HEK293 (cell line): ENCODE data around the gene BEX4.

Experiments used
- CTCF ChIA-PET: fragments of 350-600 bp; formaldehyde crosslinking; extraction: SDS; loops from one replicate; lab custom pipeline; 2021; ENCODE audit warnings: antibody characterized with exemption; lab: Yijun Ruan, JAX
- POLR2A ChIA-PET: fragments of 300-600 bp; formaldehyde crosslinking; extraction: SDS; loops from one replicate; lab custom pipeline; 2020; ENCODE audit warnings: antibody characterized with exemption, inconsistent platforms; lab: Yijun Ruan, JAX
- H3K27ac ChIP-seq: fragments of 200-500 bp; sonication (Bioruptor generic); 2 replicates; pipeline ENCODE4 v1.5.1; 2014; ENCODE audit warnings: low read depth, low read length, control low read depth, inconsistent platforms; ENCODE audit errors: extremely low read depth
- H3K36me3 ChIP-seq, 2 experiments: fragments of 200-500 bp in 1 of 2; sonication (Bioruptor generic) in 1 of 2; 1 replicate in 1 of 2; 2 replicates in 1 of 2; pipeline ENCODE4 v1.5.1; 2014 to 2017; ENCODE audit warnings: inconsistent platforms in 2 of 2, low read length in 2 of 2; ENCODE audit not compliant: control insufficient read depth in 2 of 2, insufficient read depth in 1 of 2
- H3K4me1 ChIP-seq: fragments of 200-500 bp; sonication (Bioruptor generic); 2 replicates; pipeline ENCODE4 v1.5.1; 2014; ENCODE audit warnings: mild to moderate bottlenecking, low read length, inconsistent platforms; ENCODE audit not compliant: control insufficient read depth, insufficient read depth
- H3K4me3 ChIP-seq: 2 replicates; pipeline ENCODE4 v1.5.1; 2011; ENCODE audit warnings: low read depth, mild to moderate bottlenecking, control low read depth, low read length, moderate library complexity
- H3K9me3 ChIP-seq: fragments of 200-500 bp; sonication (Bioruptor generic); 2 replicates; pipeline ENCODE4 v1.5.1; 2014; ENCODE audit warnings: low read depth, low read length, inconsistent platforms; ENCODE audit not compliant: control insufficient read depth, insufficient read depth
- KLF1 ChIP-seq: fragments of 450-650 bp; formaldehyde crosslinking; IDR thresholded peaks from 2 replicates; pipeline ENCODE4 v1.5.1; 2016; ENCODE audit warnings: missing biosample characterization, missing genetic modification characterization
- ZBTB7A ChIP-seq: fragments of 450-650 bp; formaldehyde crosslinking; IDR thresholded peaks from 2 replicates; pipeline ENCODE4 v1.5.1; 2016; ENCODE audit warnings: low read depth, missing biosample characterization, missing genetic modification characterization
- ZNF155 ChIP-seq: fragments of 450-650 bp; formaldehyde crosslinking; IDR thresholded peaks from 2 replicates; pipeline ENCODE4 v1.5.1; 2016; ENCODE audit warnings: missing biosample characterization, missing genetic modification characterization
- ZNF248 ChIP-seq: fragments of 450-650 bp; formaldehyde crosslinking; IDR thresholded peaks from 2 replicates; pipeline ENCODE4 v1.5.1; 2017; ENCODE audit warnings: missing biosample characterization, missing genetic modification characterization
- ZNF292 ChIP-seq: fragments of 450-650 bp; formaldehyde crosslinking; IDR thresholded peaks from 2 replicates; pipeline ENCODE4 v1.5.1; 2016; ENCODE audit warnings: low read depth, missing biosample characterization, missing genetic modification characterization, borderline replicate concordance
- ZNF302 ChIP-seq: fragments of 450-650 bp; formaldehyde crosslinking; IDR thresholded peaks from 2 replicates; pipeline ENCODE4 v1.5.1; 2016; ENCODE audit warnings: missing biosample characterization, missing genetic modification characterization, low read depth
- ZNF354C ChIP-seq: fragments of 450-650 bp; formaldehyde crosslinking; IDR thresholded peaks from 2 replicates; pipeline ENCODE4 v1.5.1; 2016; ENCODE audit warnings: missing biosample characterization, missing genetic modification characterization, low read depth, borderline replicate concordance
- ZNF624 ChIP-seq: fragments of 450-650 bp; formaldehyde crosslinking; IDR thresholded peaks from 2 replicates; pipeline ENCODE4 v1.5.1; 2017; ENCODE audit warnings: missing biosample characterization, missing genetic modification characterization
- ZNF626 ChIP-seq: fragments of 450-650 bp; sonication (Bioruptor Pico); formaldehyde crosslinking; IDR thresholded peaks from 2 replicates; pipeline ENCODE4 v1.5.1; 2018; ENCODE audit warnings: missing biosample characterization, missing genetic modification characterization, inconsistent platforms
- ZNF654 ChIP-seq: fragments of 450-650 bp; formaldehyde crosslinking; IDR thresholded peaks from 2 replicates; pipeline ENCODE4 v1.5.1; 2016; ENCODE audit warnings: low read depth, missing biosample characterization, missing genetic modification characterization
- ZNF660 ChIP-seq: fragments of 450-650 bp; IDR thresholded peaks from 2 replicates; pipeline ENCODE4 v1.5.1; 2018; ENCODE audit warnings: missing biosample characterization, mild to moderate bottlenecking, missing genetic modification characterization
- ZNF747 ChIP-seq: fragments of 450-650 bp; formaldehyde crosslinking; IDR thresholded peaks from 2 replicates; pipeline ENCODE4 v1.5.1; 2016; ENCODE audit warnings: missing biosample characterization, missing genetic modification characterization
- ZNF843 ChIP-seq: fragments of 450-650 bp; formaldehyde crosslinking; IDR thresholded peaks from 2 replicates; pipeline ENCODE4 v1.5.1; 2016; ENCODE audit warnings: missing biosample characterization, missing genetic modification characterization
- TF ChIP-seq, protein P1 (sequence below): fragments of 450-650 bp; formaldehyde crosslinking; IDR thresholded peaks from 2 replicates; pipeline ENCODE4 v1.5.1; 2016; ENCODE audit warnings: missing biosample characterization, missing genetic modification characterization
- TF ChIP-seq, protein P2 (sequence below): fragments of 450-650 bp; formaldehyde crosslinking; conservative IDR thresholded peaks from 2 replicates; pipeline ENCODE4 v1.5.1; 2016; ENCODE audit warnings: low read depth, missing biosample characterization, missing genetic modification characterization
- TF ChIP-seq, protein P3 (sequence below): fragments of 450-650 bp; formaldehyde crosslinking; IDR thresholded peaks from 2 replicates; pipeline ENCODE4 v1.5.1; 2016; ENCODE audit warnings: missing biosample characterization, missing genetic modification characterization
- TF ChIP-seq, protein P4 (sequence below): fragments of 450-650 bp; formaldehyde crosslinking; IDR thresholded peaks from 2 replicates; pipeline ENCODE4; 2016; ENCODE audit warnings: missing biosample characterization, missing genetic modification characterization
- TF ChIP-seq, protein P5 (sequence below): fragments of 450-650 bp; formaldehyde crosslinking; IDR thresholded peaks from 2 replicates; pipeline ENCODE4 v1.5.1; 2017; ENCODE audit warnings: missing biosample characterization, missing genetic modification characterization

The BEX4 gene

DNA sequence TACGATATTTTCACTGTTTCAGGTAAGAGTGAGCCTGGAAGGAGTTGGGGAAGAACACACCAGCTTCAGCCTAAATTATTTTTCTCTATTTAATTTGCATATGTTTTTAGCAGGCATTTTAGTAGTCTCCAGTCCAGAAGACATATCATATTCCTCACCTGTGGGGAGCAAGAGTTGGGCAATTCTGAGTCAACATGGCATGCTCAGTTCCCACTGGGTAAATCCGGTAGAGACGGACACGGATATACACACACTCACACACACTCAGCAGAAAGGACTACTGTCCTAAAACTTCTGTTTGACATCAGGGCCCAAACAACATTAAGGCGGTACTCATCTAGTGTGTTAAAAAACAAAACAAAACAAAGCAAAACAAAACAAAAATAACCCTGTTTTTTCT, 4.9 kb upstream of the BEX4 start:
- ChIA-PET POLR2A (no interaction called here), CTCF (interaction anchor here (0.7 to 2.5 kb wide), 5 partner anchors 18 to 280 kb away, joined by 3 to 21 read pairs (median 7); no protein-coding TSS in a partner anchor)
- Histone ChIP-seq H3K4me3 (no peak overlapping the region), H3K9me3 (no peaks in the 10 kb centered on the region), H3K4me1 (no peaks in the 10 kb centered on the region), H3K27ac (no peak overlapping the region), H3K36me3 (no peaks in the 10 kb centered on the region)
- TF ChIP-seq, protein P1, sequence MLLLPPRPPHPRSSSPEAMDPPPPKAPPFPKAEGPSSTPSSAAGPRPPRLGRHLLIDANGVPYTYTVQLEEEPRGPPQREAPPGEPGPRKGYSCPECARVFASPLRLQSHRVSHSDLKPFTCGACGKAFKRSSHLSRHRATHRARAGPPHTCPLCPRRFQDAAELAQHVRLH (tag by site-specific recombination): no peak
- TF ChIP-seq, protein P2, sequence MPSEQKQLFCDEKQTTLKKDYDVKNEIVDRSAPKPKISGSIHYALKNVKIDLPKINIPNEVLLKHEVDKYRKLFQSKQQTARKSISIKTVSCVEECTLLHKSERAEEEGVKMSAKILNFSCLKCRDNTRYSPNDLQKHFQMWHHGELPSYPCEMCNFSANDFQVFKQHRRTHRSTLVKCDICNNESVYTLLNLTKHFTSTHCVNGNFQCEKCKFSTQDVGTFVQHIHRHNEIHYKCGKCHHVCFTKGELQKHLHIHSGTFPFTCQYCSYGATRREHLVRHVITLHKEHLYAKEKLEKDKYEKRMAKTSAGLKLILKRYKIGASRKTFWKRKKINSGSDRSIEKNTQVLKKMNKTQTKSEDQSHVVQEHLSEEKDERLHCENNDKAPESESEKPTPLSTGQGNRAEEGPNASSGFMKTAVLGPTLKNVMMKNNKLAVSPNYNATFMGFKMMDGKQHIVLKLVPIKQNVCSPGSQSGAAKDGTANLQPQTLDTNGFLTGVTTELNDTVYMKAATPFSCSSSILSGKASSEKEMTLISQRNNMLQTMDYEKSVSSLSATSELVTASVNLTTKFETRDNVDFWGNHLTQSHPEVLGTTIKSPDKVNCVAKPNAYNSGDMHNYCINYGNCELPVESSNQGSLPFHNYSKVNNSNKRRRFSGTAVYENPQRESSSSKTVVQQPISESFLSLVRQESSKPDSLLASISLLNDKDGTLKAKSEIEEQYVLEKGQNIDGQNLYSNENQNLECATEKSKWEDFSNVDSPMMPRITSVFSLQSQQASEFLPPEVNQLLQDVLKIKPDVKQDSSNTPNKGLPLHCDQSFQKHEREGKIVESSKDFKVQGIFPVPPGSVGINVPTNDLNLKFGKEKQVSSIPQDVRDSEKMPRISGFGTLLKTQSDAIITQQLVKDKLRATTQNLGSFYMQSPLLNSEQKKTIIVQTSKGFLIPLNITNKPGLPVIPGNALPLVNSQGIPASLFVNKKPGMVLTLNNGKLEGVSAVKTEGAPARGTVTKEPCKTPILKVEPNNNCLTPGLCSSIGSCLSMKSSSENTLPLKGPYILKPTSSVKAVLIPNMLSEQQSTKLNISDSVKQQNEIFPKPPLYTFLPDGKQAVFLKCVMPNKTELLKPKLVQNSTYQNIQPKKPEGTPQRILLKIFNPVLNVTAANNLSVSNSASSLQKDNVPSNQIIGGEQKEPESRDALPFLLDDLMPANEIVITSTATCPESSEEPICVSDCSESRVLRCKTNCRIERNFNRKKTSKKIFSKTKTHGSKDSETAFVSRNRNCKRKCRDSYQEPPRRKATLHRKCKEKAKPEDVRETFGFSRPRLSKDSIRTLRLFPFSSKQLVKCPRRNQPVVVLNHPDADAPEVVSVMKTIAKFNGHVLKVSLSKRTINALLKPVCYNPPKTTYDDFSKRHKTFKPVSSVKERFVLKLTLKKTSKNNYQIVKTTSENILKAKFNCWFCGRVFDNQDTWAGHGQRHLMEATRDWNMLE: no peak
- no peak for TF ChIP-seq ZNF354C
- no peak for TF ChIP-seq ZNF747 (tag by site-specific recombination)

DNA sequence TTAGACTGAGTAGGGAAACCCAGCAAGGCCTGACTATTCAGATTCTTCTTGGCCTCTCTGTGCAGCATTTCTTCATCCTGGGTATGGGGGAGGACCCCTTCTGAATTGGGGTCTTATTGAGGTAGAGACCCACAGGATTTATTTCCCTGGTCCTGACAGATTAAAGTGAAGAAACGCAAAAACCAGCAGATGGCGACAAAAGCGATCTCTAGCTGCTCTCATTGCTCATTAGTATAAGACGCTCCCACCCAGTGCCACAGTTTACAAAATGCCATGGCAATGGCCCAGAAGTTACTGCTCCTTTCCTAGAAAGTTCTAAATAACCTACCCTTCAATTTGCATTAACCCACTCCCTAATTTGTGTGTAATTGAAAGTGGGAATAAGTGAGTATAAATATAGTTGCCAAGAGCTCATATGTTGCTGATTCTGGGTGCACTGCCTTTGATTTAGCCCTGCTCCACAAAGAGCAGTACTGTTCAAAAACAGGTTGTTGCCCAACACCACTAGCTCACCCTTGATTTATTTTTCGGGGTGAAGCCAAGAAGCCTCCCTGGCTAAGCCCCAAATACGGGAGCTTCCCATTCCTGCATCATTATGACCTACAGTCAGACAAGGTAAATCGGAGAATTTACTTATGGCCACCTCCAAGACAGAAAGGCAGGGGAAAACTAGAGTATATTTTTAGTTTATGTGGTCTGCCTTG, 3.7 kb upstream of the BEX4 start:
- POLR2A ChIA-PET: no interaction called here
- CTCF ChIA-PET: interaction anchor here (0.6 to 2.5 kb wide), 29 partner anchors 10 to 1478 kb away, joined by 3 to 21 read pairs (median 5); no protein-coding TSS in a partner anchor
- Histone ChIP-seq H3K36me3 (peaks cover 0 to 3% of the 10 kb centered on the region in 2 experiments; a peak in 1 of 3 replicates), H3K27ac (no peak overlapping the region), H3K4me3 (no peak overlapping the region), H3K9me3 (no peaks in the 10 kb centered on the region), H3K4me1 (no peaks in the 10 kb centered on the region)
- no peak for TF ChIP-seq ZNF155
- peak; percentile 12; the same call in 1 of the 2 replicates for TF ChIP-seq ZNF660 (tag by site-specific recombination)
- TF ChIP-seq, protein P3, sequence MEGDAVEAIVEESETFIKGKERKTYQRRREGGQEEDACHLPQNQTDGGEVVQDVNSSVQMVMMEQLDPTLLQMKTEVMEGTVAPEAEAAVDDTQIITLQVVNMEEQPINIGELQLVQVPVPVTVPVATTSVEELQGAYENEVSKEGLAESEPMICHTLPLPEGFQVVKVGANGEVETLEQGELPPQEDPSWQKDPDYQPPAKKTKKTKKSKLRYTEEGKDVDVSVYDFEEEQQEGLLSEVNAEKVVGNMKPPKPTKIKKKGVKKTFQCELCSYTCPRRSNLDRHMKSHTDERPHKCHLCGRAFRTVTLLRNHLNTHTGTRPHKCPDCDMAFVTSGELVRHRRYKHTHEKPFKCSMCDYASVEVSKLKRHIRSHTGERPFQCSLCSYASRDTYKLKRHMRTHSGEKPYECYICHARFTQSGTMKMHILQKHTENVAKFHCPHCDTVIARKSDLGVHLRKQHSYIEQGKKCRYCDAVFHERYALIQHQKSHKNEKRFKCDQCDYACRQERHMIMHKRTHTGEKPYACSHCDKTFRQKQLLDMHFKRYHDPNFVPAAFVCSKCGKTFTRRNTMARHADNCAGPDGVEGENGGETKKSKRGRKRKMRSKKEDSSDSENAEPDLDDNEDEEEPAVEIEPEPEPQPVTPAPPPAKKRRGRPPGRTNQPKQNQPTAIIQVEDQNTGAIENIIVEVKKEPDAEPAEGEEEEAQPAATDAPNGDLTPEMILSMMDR: 0 out of 2 replicates have a peak, but pooled peaks have one; percentile 13
- TF ChIP-seq ZNF654 (tag by site-specific recombination): peak; percentile 60
- TF ChIP-seq ZNF843 (tag by site-specific recombination): no peak
- TF ChIP-seq, protein P4, sequence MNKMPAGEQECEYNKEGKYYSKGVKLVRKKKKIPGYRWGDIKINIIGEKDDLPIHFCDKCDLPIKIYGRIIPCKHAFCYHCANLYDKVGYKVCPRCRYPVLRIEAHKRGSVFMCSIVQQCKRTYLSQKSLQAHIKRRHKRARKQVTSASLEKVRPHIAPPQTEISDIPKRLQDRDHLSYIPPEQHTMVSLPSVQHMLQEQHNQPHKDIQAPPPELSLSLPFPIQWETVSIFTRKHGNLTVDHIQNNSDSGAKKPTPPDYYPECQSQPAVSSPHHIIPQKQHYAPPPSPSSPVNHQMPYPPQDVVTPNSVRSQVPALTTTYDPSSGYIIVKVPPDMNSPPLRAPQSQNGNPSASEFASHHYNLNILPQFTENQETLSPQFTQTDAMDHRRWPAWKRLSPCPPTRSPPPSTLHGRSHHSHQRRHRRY (tag by site-specific recombination): no peak

DNA sequence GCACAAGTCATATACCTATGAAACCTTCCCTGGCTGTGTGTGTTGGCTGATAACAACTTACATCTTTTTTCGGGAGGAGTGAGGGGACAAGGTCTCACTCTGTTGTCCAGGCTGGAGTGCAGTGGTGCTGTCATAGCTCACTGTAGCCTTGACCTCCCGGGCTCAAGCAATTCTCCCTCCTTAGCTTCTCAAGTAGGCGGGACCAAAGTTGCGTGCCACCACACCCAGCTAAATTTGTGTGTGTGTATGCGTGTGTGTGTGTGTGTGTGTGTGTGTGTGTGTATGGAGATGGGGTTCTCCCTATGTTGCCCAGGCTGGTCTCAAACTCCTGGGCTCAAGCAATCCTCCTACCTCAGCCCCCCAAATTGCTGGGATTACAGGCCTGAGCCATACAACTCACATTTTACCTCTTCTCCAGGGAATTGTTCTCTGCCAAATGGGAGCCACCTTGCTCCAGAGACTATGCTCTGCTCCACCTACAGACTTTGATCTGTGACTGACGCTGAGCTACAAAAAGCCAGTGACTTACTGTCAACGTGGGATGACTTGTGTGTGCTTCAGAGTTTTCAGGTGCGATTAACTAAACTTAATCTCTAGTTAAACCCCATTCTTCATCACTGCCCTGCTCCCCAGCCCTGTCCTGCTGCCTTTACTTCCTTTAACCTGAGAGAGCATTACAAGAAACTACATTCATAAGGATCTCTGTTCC, 2.0 kb upstream of the BEX4 start:
- Histone ChIP-seq H3K4me3 (no peak overlapping the region), H3K4me1 (0 out of 2 replicates have a peak, but pooled peaks cover 2% of the 10 kb centered on the region), H3K27ac (no peak overlapping the region), H3K9me3 (no peaks in the 10 kb centered on the region), H3K36me3 (peaks cover 0 to 16% of the 10 kb centered on the region in 2 experiments; a peak in 2 of 3 replicates)
- ChIA-PET CTCF (interaction anchor here (0.6 to 1.2 kb wide), 4 partner anchors 12 to 1112 kb away, joined by 3 to 4 read pairs (median 3); no protein-coding TSS in a partner anchor), POLR2A (no interaction called here)
- TF ChIP-seq ZNF292 (no peak), ZBTB7A (tag by site-specific recombination) (no peak), ZNF626 (no peak), ZNF624 (no peak), ZNF302 (tag by site-specific recombination) (no peak), ZNF248 (tag by site-specific recombination) (no peak), KLF1 (tag by site-specific recombination) (peak; percentile 12; the same call in 1 of the 2 replicates)
- TF ChIP-seq, protein P5, sequence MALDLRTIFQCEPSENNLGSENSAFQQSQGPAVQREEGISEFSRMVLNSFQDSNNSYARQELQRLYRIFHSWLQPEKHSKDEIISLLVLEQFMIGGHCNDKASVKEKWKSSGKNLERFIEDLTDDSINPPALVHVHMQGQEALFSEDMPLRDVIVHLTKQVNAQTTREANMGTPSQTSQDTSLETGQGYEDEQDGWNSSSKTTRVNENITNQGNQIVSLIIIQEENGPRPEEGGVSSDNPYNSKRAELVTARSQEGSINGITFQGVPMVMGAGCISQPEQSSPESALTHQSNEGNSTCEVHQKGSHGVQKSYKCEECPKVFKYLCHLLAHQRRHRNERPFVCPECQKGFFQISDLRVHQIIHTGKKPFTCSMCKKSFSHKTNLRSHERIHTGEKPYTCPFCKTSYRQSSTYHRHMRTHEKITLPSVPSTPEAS (tag by site-specific recombination): peak; percentile 56
